Measurements from ENCODE around the gene FAM98B. TPM values are rescaled to one million over a fixed set of nuclear protein-coding genes. Genes with fewer than 3 reads are reported as not detected.
A peak's percentile ranks its signal among the peaks of the same experiment; 100 is the strongest.

FAM98B gene
- total and polyA plus RNA-seq, 5 donors from 2014 or later, result 2.2 to 19.3 (median 4.4) TPM

DNA sequence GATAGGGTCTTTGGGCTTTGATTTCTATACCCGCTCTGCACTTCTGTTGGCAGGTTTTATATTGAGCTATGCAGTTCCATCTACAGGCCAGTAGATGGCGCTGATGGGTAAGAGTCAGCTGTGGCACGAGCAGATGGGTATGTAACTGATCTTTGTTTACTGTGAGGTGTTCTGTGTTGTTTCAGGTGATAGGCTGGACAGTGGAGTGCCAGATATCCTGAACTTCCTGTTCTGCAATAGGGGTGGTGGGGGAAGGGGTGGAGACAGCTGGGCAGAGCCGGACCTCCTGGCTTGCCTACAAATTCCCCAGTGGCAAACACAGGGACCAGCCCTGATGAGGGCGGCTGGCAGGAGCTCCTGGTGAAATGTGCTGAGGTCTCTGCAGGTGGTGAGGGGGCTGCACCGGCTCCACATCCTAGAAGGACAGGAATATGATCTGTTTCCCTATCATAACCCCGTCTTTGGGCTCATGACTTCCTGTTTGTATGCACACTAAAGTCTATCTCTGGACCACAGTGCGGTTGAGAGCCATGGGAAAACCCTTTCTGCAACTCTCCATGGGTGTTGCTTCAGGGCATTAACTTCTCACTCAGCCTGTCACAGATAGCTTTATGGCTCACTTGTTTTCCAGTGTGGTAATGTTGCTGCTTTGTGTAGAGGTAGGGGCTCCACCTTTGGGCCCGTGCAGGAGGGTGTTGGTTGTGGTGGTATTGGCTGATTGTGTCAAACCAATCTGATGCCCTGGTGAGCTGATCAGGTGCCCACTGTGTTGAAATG is 13.4 kb upstream of the FAM98B start:
- Mint-ChIP-seq H3K27ac (peak overlapping the region in 2 of 3 donors; percentile 3 to 44), H3K27me3 (peaks cover 42% of the 10 kb centered on the region), H3K4me1 (peaks cover 3 to 7% (median 5%) of the 10 kb centered on the region in 4 donors), H3K4me3 (no peak overlapping the region), H3K9me3 (peaks cover 0 to 7% (median 4%) of the 10 kb centered on the region in 7 donors), H3K36me3 (no peaks in the 10 kb centered on the region)
- ATAC-seq (ENCODE audit: low read depth in 2 of 2), result peak; percentile 91 to 92
- Histone ChIP-seq H3K4me3 (ENCODE audit: low read depth, low read length) (no peak overlapping the region), H3K36me3 (ENCODE audit: control insufficient read depth, insufficient read depth, low read length) (no peaks in the 10 kb centered on the region), H3K27ac (ENCODE audit: insufficient read depth, low read length, poor library complexity, severe bottlenecking) (no peak overlapping the region), H3K27me3 (ENCODE audit: control insufficient read depth, insufficient read depth, low read length) (peaks cover 28% of the 10 kb centered on the region), H3K9me3 (ENCODE audit: control insufficient read depth in 2 of 2, low read length in 2 of 2) (peaks cover 9 to 14% of the 10 kb centered on the region in 2 experiments), H3K4me1 (ENCODE audit: control insufficient read depth, insufficient read depth, low read length, poor library complexity, severe bottlenecking) (no peaks in the 10 kb centered on the region)
- DNase-seq, result peak; percentile 32 to 75 (median 67)

- DNase-seq (no peak), ATAC-seq (ENCODE audit: low read depth in 2 of 2) (no peak)
- Mint-ChIP-seq H3K4me3 (no peak overlapping the region), H3K36me3 (no peaks in the 10 kb centered on the region), H3K27me3 (peaks cover 37% of the 10 kb centered on the region), H3K9me3 (peaks cover 0 to 7% (median 4%) of the 10 kb centered on the region in 7 donors), H3K27ac (peak overlapping the region in 1 of 3 donors; percentile 43), H3K4me1 (peaks cover 3 to 7% (median 5%) of the 10 kb centered on the region in 4 donors)
- H3K4me1 ChIP-seq (ENCODE audit: control insufficient read depth, insufficient read depth, low read length, poor library complexity, severe bottlenecking), result no peaks in the 10 kb centered on the region
- no peak overlapping the region for H3K27ac ChIP-seq (ENCODE audit: insufficient read depth, low read length, poor library complexity, severe bottlenecking)
- H3K9me3 ChIP-seq (ENCODE audit: control insufficient read depth in 2 of 2, low read length in 2 of 2), result peaks cover 9 to 14% of the 10 kb centered on the region in 2 experiments
- H3K36me3 ChIP-seq (ENCODE audit: control insufficient read depth, insufficient read depth, low read length), result no peaks in the 10 kb centered on the region
- no peak overlapping the region for H3K4me3 ChIP-seq (ENCODE audit: low read depth, low read length)
- H3K27me3 ChIP-seq (ENCODE audit: control insufficient read depth, insufficient read depth, low read length), result peaks cover 27% of the 10 kb centered on the region
Observed at GRCh38 chr15:38441130-38441519, 12.8 kb upstream of the FAM98B start.

GRCh38 chr15:38454696-38455090 is 766 bp downstream of the FAM98B start:
- H3K27ac Mint-ChIP-seq, result peak overlapping the region; percentile 96 to 99 (median 98)
- peak overlapping the region; percentile 93 to 100 (median 99) for H3K4me3 Mint-ChIP-seq
- no peaks in the 10 kb centered on the region for H3K9me3 Mint-ChIP-seq
- peaks cover 45% of the 10 kb centered on the region for H3K27me3 Mint-ChIP-seq
- ATAC-seq (ENCODE audit: low read depth in 2 of 2), result no peak
- Histone ChIP-seq H3K9me3 (ENCODE audit: control insufficient read depth in 2 of 2, low read length in 2 of 2) (no peaks in the 10 kb centered on the region), H3K27ac (ENCODE audit: insufficient read depth, low read length, poor library complexity, severe bottlenecking) (peak overlapping the region; percentile 82), H3K36me3 (ENCODE audit: control insufficient read depth, insufficient read depth, low read length) (peaks cover 3% of the 10 kb centered on the region), H3K4me1 (ENCODE audit: control insufficient read depth, insufficient read depth, low read length, poor library complexity, severe bottlenecking) (peaks cover 27% of the 10 kb centered on the region), H3K27me3 (ENCODE audit: control insufficient read depth, insufficient read depth, low read length) (peaks cover 5% of the 10 kb centered on the region), H3K4me3 (ENCODE audit: low read depth, low read length) (peak overlapping the region; percentile 96)
- peaks cover 30 to 50% (median 37%) of the 10 kb centered on the region in 4 donors for H3K4me1 Mint-ChIP-seq
- peaks cover 5% of the 10 kb centered on the region for H3K36me3 Mint-ChIP-seq
- DNase-seq, result no peak

- peak overlapping the region; percentile 96 for H3K4me3 ChIP-seq (ENCODE audit: low read depth, low read length)
- H3K27me3 ChIP-seq (ENCODE audit: control insufficient read depth, insufficient read depth, low read length), result peaks cover 5% of the 10 kb centered on the region
- H3K27ac Mint-ChIP-seq, result peak overlapping the region in 2 of 3 donors; percentile 98 to 99
- no peaks in the 10 kb centered on the region for H3K9me3 Mint-ChIP-seq
- H3K4me3 Mint-ChIP-seq, result peak overlapping the region; percentile 93 to 100 (median 99)
- H3K36me3 Mint-ChIP-seq, result peaks cover 5% of the 10 kb centered on the region
- peak overlapping the region; percentile 82 for H3K27ac ChIP-seq (ENCODE audit: insufficient read depth, low read length, poor library complexity, severe bottlenecking)
- H3K36me3 ChIP-seq (ENCODE audit: control insufficient read depth, insufficient read depth, low read length), result peaks cover 3% of the 10 kb centered on the region
- ATAC-seq (ENCODE audit: low read depth in 2 of 2) (no peak), DNase-seq (no peak)
- peaks cover 30% of the 10 kb centered on the region for H3K4me1 ChIP-seq (ENCODE audit: control insufficient read depth, insufficient read depth, low read length, poor library complexity, severe bottlenecking)
- H3K4me1 Mint-ChIP-seq, result peaks cover 34 to 54% (median 41%) of the 10 kb centered on the region in 4 donors
- no peaks in the 10 kb centered on the region for H3K9me3 ChIP-seq (ENCODE audit: control insufficient read depth in 2 of 2, low read length in 2 of 2)
- H3K27me3 Mint-ChIP-seq, result peaks cover 41% of the 10 kb centered on the region
Observed at GRCh38 chr15:38455092-38455491, 1.2 kb downstream of the FAM98B start.

DNA sequence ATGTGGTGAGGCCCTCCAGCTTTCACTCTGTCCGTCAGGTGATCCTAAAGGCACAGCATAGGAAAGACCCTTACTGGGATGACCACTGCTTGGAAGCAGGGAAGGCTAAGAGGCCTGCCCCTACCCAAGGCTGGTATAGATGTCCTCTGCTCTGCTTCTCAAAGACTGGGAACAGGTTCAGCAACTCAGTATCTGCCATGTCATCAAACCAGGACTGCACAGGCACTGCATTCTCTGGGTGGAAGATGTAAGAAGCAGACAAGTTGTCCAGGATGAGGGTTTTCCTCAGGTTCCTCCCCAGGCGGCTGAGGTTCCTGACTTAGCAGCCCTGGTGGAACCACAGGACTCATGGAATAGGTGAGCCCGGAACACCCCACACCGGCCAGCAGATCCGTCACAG is 4.7 kb downstream of the FAM98B start:
- Histone ChIP-seq H3K9me3 (ENCODE audit: control insufficient read depth in 2 of 2, low read length in 2 of 2) (no peaks in the 10 kb centered on the region), H3K4me3 (ENCODE audit: low read depth, low read length) (no peak overlapping the region), H3K4me1 (ENCODE audit: control insufficient read depth, insufficient read depth, low read length, poor library complexity, severe bottlenecking) (peaks cover 40% of the 10 kb centered on the region), H3K27ac (ENCODE audit: insufficient read depth, low read length, poor library complexity, severe bottlenecking) (no peak overlapping the region), H3K27me3 (ENCODE audit: control insufficient read depth, insufficient read depth, low read length) (no peaks in the 10 kb centered on the region), H3K36me3 (ENCODE audit: control insufficient read depth, insufficient read depth, low read length) (peaks cover 3% of the 10 kb centered on the region)
- no peak overlapping the region for H3K27ac Mint-ChIP-seq
- H3K4me3 Mint-ChIP-seq, result peak overlapping the region in 1 of 4 donors; percentile 47
- H3K36me3 Mint-ChIP-seq, result peaks cover 5% of the 10 kb centered on the region
- H3K9me3 Mint-ChIP-seq, result no peaks in the 10 kb centered on the region
- ATAC-seq (ENCODE audit: low read depth in 2 of 2), result no peak
- peaks cover 9% of the 10 kb centered on the region for H3K27me3 Mint-ChIP-seq
- no peak for DNase-seq
- H3K4me1 Mint-ChIP-seq, result peaks cover 51 to 79% (median 62%) of the 10 kb centered on the region in 4 donors

- peaks cover 2% of the 10 kb centered on the region for H3K27me3 Mint-ChIP-seq
- peaks cover 32% of the 10 kb centered on the region for H3K4me1 ChIP-seq (ENCODE audit: control insufficient read depth, insufficient read depth, low read length, poor library complexity, severe bottlenecking)
- H3K27ac Mint-ChIP-seq, result peak overlapping the region in 2 of 3 donors; percentile 81 to 91
- H3K27me3 ChIP-seq (ENCODE audit: control insufficient read depth, insufficient read depth, low read length), result no peaks in the 10 kb centered on the region
- H3K36me3 Mint-ChIP-seq, result peaks cover 5% of the 10 kb centered on the region
- ATAC-seq (ENCODE audit: low read depth in 2 of 2) (no peak), DNase-seq (no peak)
- H3K36me3 ChIP-seq (ENCODE audit: control insufficient read depth, insufficient read depth, low read length), result peaks cover 4% of the 10 kb centered on the region
- H3K27ac ChIP-seq (ENCODE audit: insufficient read depth, low read length, poor library complexity, severe bottlenecking), result no peak overlapping the region
- peak overlapping the region in 3 of 4 donors; percentile 6 to 51 (median 16) for H3K4me3 Mint-ChIP-seq
- H3K4me3 ChIP-seq (ENCODE audit: low read depth, low read length), result no peak overlapping the region
- peaks cover 50 to 76% (median 59%) of the 10 kb centered on the region in 4 donors for H3K4me1 Mint-ChIP-seq
- no peaks in the 10 kb centered on the region for H3K9me3 Mint-ChIP-seq
- no peaks in the 10 kb centered on the region for H3K9me3 ChIP-seq (ENCODE audit: control insufficient read depth in 2 of 2, low read length in 2 of 2)
Observed at GRCh38 chr15:38459480-38459879, 5.6 kb downstream of the FAM98B start.

GRCh38 chr15:38460543-38460942 is 6.6 kb downstream of the FAM98B start:
- H3K27ac Mint-ChIP-seq, result peak overlapping the region in 1 of 3 donors; percentile 64
- peak overlapping the region in 1 of 4 donors; percentile 20 for H3K4me3 Mint-ChIP-seq
- peak overlapping the region; percentile 4 for H3K4me3 ChIP-seq (ENCODE audit: low read depth, low read length)
- peaks cover 5% of the 10 kb centered on the region for H3K36me3 Mint-ChIP-seq
- DNase-seq (no peak), ATAC-seq (ENCODE audit: low read depth in 2 of 2) (no peak)
- peaks cover 41 to 65% (median 50%) of the 10 kb centered on the region in 4 donors for H3K4me1 Mint-ChIP-seq
- H3K9me3 ChIP-seq (ENCODE audit: control insufficient read depth in 2 of 2, low read length in 2 of 2), result no peaks in the 10 kb centered on the region
- no peaks in the 10 kb centered on the region for H3K27me3 ChIP-seq (ENCODE audit: control insufficient read depth, insufficient read depth, low read length)
- H3K9me3 Mint-ChIP-seq, result no peaks in the 10 kb centered on the region
- no peaks in the 10 kb centered on the region for H3K27me3 Mint-ChIP-seq
- peaks cover 21% of the 10 kb centered on the region for H3K4me1 ChIP-seq (ENCODE audit: control insufficient read depth, insufficient read depth, low read length, poor library complexity, severe bottlenecking)
- H3K27ac ChIP-seq (ENCODE audit: insufficient read depth, low read length, poor library complexity, severe bottlenecking), result peak overlapping the region; percentile 5
- H3K36me3 ChIP-seq (ENCODE audit: control insufficient read depth, insufficient read depth, low read length), result peaks cover 7% of the 10 kb centered on the region

Data from CD4-positive, CD25-positive, alpha-beta regulatory T cell (primary cell).